K562 (cell line): ENCODE data around the gene METRN. TPM values are rescaled to one million over a fixed set of nuclear protein-coding genes. Genes with fewer than 3 reads are reported as not detected.

Experiments
- polyA plus RNA-seq, 8 experiments: library from polyadenylated mRNA; depleted of rRNA in 4 of 8; stranded (reverse) in 5 of 8; unstranded in 3 of 8; fragments of >200 nt; fragmentation: Nextera tagmentation in 2 of 8; fragmentation: Illumina TruSeq in 1 of 8; extraction: Ambion mirVana in 2 of 8; extraction: Trizol in 1 of 8; gene quantifications; 2 replicates each; pipeline versions ENCODE4 v1.2.1 to v1.2.3, GENCODE V29; 2011 to 2014; ENCODE audit warnings: inconsistent platforms in 1 of 8, missing spikeins in 1 of 8
- total RNA-seq, 7 experiments: library from RNA; depleted of rRNA in 6 of 7; stranded (reverse); fragments of >200 nt in 6 of 7; fragmentation: Illumina TruSeq in 2 of 7; extraction: Trizol in 2 of 7; gene quantifications; 2 replicates each; pipeline versions ENCODE4 v1.2.1 to v1.2.3, GENCODE V29; 2011 to 2021; ENCODE audit warnings: low replicate concordance in 1 of 7
- TF ChIP-seq, protein P1 (sequence below), 2 experiments: fragments of 450-650 bp; IDR thresholded peaks; 2 replicates each; pipeline ENCODE4 v1.6.1; 2016; ENCODE audit warnings: mild to moderate bottlenecking in 2 of 2, borderline replicate concordance in 1 of 2, low read depth in 1 of 2, moderate library complexity in 1 of 2

Gene METRN
- total and polyA plus RNA-seq, 9 of the 15 experiments (the other 6 are each of a cell fraction or from before 2014, with no cell fraction given): 0.20 to 89.8 (median 15.4) TPM

DNA sequence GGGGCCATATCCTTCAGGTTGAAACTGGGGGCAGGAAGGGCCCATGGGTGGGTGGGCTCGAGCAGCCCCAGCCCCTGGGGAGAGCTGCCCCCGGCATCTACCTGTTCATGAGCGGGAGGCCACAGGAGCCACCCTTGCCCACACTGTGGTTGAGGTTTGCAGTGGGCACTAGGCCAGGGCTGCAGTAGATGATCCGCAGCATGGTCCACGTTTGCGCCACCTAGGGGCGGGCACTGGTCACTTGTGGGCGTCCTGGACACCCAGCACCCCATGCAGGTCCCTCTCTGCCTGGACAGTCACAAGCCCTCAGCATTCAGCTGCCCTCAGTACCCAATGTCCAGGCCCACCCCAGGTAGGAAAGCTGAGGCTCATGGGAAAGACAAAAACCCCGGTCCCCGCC, 29.0 kb upstream of the METRN start (continued):
- TF ChIP-seq, protein P1, sequence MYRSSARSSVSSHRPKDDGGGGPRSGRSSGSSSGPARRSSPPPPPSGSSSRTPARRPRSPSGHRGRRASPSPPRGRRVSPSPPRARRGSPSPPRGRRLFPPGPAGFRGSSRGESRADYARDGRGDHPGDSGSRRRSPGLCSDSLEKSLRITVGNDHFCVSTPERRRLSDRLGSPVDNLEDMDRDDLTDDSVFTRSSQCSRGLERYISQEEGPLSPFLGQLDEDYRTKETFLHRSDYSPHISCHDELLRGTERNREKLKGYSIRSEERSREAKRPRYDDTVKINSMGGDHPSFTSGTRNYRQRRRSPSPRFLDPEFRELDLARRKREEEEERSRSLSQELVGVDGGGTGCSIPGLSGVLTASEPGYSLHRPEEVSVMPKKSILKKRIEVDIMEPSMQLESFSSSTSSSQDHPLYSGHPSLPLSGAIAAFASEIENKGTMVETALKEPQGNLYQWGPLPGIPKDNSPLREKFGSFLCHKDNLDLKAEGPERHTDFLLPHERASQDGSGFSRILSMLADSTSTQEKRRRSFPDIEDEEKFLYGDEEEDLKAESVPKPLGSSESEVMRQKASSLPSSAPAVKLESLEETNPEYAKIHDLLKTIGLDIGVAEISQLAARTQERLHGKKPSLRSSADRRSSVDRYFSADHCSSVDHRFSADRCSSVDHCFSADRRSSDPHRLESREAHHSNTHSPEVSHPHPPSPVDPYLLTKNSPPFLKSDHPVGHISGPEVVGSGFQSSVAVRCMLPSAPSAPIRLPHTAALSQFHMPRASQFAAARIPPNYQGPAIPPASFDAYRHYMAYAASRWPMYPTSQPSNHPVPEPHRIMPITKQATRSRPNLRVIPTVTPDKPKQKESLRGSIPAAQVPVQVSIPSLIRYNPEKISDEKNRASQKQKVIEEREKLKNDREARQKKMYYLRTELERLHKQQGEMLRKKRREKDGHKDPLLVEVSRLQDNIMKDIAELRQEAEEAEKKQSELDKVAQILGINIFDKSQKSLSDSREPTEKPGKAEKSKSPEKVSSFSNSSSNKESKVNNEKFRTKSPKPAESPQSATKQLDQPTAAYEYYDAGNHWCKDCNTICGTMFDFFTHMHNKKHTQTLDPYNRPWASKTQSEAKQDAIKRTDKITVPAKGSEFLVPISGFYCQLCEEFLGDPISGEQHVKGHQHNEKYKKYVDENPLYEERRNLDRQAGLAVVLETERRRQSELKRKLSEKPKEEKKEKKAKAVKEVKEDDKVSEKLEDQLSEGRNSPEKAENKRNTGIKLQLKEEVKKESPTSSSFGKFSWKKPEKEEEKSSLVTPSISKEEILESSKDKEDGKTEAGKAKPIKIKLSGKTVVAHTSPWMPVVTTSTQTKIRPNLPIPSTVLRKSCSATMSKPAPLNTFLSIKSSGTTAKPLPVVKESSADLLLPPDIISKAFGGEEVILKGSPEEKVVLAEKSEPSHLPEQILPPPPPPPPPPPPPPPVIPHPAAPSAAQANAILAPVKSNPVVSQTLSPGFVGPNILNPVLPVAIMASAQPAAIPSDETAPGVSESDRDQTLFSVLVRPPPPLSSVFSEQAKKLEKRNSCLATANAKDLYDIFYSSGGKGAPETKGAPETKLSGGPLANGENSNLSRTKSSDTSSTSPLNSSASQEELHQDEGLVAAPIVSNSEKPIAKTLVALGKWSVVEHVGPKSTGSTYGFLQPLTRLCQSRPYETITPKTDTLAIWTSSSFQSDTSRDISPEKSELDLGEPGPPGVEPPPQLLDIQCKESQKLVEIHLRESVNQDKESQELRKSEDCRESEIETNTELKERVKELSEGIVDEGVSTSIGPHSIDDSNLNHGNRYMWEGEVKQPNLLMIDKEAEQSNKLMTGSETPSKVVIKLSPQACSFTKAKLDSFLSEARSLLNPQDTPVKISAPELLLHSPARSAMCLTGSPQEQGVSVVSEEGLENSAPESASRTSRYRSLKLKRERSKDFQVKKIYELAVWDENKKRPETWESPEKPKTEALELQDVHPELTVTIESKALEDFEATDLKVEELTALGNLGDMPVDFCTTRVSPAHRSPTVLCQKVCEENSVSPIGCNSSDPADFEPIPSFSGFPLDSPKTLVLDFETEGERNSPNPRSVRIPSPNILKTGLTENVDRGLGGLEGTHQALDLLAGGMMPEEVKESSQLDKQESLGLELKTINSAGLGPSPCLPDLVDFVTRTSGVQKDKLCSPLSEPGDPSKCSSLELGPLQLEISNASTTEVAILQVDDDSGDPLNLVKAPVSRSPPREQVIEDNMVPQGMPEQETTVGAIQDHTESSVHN (IDR thresholded peaks at IDR 0.05; ENCODE audit: borderline replicate concordance in 1 of 2, low read depth in 1 of 2): no peak
